IPS-20b (cell line): ENCODE data around the gene BET1.

Experiments used
- H3K27ac ChIP-seq: one replicate; pipeline ENCODE4 v1.5.1; 2013; ENCODE audit warnings: low read length
- H3K27me3 ChIP-seq: 2 replicates; pipeline ENCODE4 v1.6.1; 2013; ENCODE audit warnings: mild to moderate bottlenecking, low read length, inconsistent platforms; ENCODE audit not compliant: insufficient read depth
- H3K36me3 ChIP-seq: 2 replicates; pipeline ENCODE4 v1.6.1; 2013; ENCODE audit warnings: low read depth, mild to moderate bottlenecking, inconsistent platforms, low read length, moderate library complexity; ENCODE audit not compliant: insufficient read depth
- H3K4me1 ChIP-seq: 2 replicates; pipeline ENCODE4 v1.6.1; 2013; ENCODE audit warnings: mild to moderate bottlenecking, control low read depth, inconsistent platforms, low read length, moderate library complexity; ENCODE audit not compliant: insufficient read depth
- H3K4me3 ChIP-seq: 2 replicates; pipeline ENCODE4 v1.5.1; 2013; ENCODE audit warnings: mild to moderate bottlenecking, low read length, inconsistent platforms
- H3K9ac ChIP-seq: 2 replicates; pipeline ENCODE4 v1.6.1; 2013; ENCODE audit warnings: low read depth, mild to moderate bottlenecking, inconsistent platforms, low read length, moderate library complexity
- H3K9me3 ChIP-seq: 2 replicates; pipeline ENCODE4 v1.6.1; 2013; ENCODE audit warnings: mild to moderate bottlenecking, low read depth, low read length, inconsistent platforms; ENCODE audit not compliant: insufficient read depth

The BET1 gene

GRCh38 chr7:94004024-94004951, at the start of gene BET1:
TSS of gene BET1 (minus strand) at chr7:94004355. CDS start at chr7:94004216, 139 bp downstream.
- Histone ChIP-seq H3K4me1 (no peaks in the 10 kb centered on the region), H3K27ac (peak within 1 kb of the TSS; percentile 46), H3K36me3 (no peaks in the 10 kb centered on the region), H3K9me3 (no peaks in the 10 kb centered on the region), H3K9ac (peak within 1 kb of the TSS; percentile 89), H3K27me3 (no peaks in the 10 kb centered on the region), H3K4me3 (peak within 1 kb of the TSS; percentile 96)

- Histone ChIP-seq H3K4me1 (peaks cover 13% of the 10 kb centered on the region), H3K27ac (no peak overlapping the region), H3K27me3 (no peaks in the 10 kb centered on the region), H3K9me3 (no peaks in the 10 kb centered on the region), H3K9ac (no peak overlapping the region), H3K36me3 (no peaks in the 10 kb centered on the region), H3K4me3 (no peak overlapping the region)
These were observed 49.4 kb upstream of the BET1 start for GRCh38 chr7:94053532-94053931.

- Histone ChIP-seq H3K36me3 (no peaks in the 10 kb centered on the region), H3K9ac (no peak overlapping the region), H3K27me3 (no peaks in the 10 kb centered on the region), H3K9me3 (no peaks in the 10 kb centered on the region), H3K27ac (no peak overlapping the region), H3K4me1 (peaks cover 13% of the 10 kb centered on the region), H3K4me3 (no peak overlapping the region)
These were observed 48.4 kb upstream of the BET1 start for GRCh38 chr7:94052398-94053180.

- Histone ChIP-seq H3K4me3 (no peak overlapping the region), H3K4me1 (peaks cover 13% of the 10 kb centered on the region), H3K9ac (no peak overlapping the region), H3K27ac (no peak overlapping the region), H3K36me3 (no peaks in the 10 kb centered on the region), H3K9me3 (no peaks in the 10 kb centered on the region), H3K27me3 (no peaks in the 10 kb centered on the region)
These were observed 45.9 kb upstream of the BET1 start for GRCh38 chr7:94050046-94050445.

- no peak overlapping the region for H3K4me3 ChIP-seq
- no peaks in the 10 kb centered on the region for H3K36me3 ChIP-seq
- H3K9ac ChIP-seq = no peak overlapping the region
- no peak overlapping the region for H3K27ac ChIP-seq
- H3K9me3 ChIP-seq = no peaks in the 10 kb centered on the region
- H3K27me3 ChIP-seq = no peaks in the 10 kb centered on the region
- H3K4me1 ChIP-seq = peaks cover 13% of the 10 kb centered on the region
These were observed 45.5 kb upstream of the BET1 start for GRCh38 chr7:94049615-94050014.

- Histone ChIP-seq H3K9me3 (no peaks in the 10 kb centered on the region), H3K4me3 (no peak overlapping the region), H3K9ac (no peak overlapping the region), H3K4me1 (peaks cover 13% of the 10 kb centered on the region), H3K27ac (no peak overlapping the region), H3K36me3 (no peaks in the 10 kb centered on the region), H3K27me3 (no peaks in the 10 kb centered on the region)
These were observed 44.6 kb upstream of the BET1 start for GRCh38 chr7:94048755-94049154.

- H3K9ac ChIP-seq = no peak overlapping the region
- H3K4me1 ChIP-seq = peaks cover 6% of the 10 kb centered on the region; the same call in 1 of the 2 replicates
- H3K4me3 ChIP-seq = no peak overlapping the region
- H3K27me3 ChIP-seq = no peaks in the 10 kb centered on the region
- H3K27ac ChIP-seq = no peak overlapping the region
- H3K36me3 ChIP-seq = no peaks in the 10 kb centered on the region
- no peaks in the 10 kb centered on the region for H3K9me3 ChIP-seq
These were observed 43.8 kb upstream of the BET1 start for GRCh38 chr7:94047956-94048355.

- no peak overlapping the region for H3K27ac ChIP-seq
- peaks cover 5% of the 10 kb centered on the region; the same call in 1 of the 2 replicates for H3K4me1 ChIP-seq
- H3K27me3 ChIP-seq = no peaks in the 10 kb centered on the region
- no peak overlapping the region for H3K9ac ChIP-seq
- H3K36me3 ChIP-seq = no peaks in the 10 kb centered on the region
- H3K9me3 ChIP-seq = no peaks in the 10 kb centered on the region
- H3K4me3 ChIP-seq = no peak overlapping the region
These were observed 41.4 kb upstream of the BET1 start for GRCh38 chr7:94045581-94045980.

- no peaks in the 10 kb centered on the region for H3K27me3 ChIP-seq
- H3K4me3 ChIP-seq = no peak overlapping the region
- peaks cover 10% of the 10 kb centered on the region; the same call in 1 of the 2 replicates for H3K4me1 ChIP-seq
- no peaks in the 10 kb centered on the region for H3K9me3 ChIP-seq
- H3K27ac ChIP-seq = no peak overlapping the region
- no peak overlapping the region for H3K9ac ChIP-seq
- H3K36me3 ChIP-seq = no peaks in the 10 kb centered on the region
These were observed 40.7 kb upstream of the BET1 start for GRCh38 chr7:94044806-94045205.

- H3K27ac ChIP-seq = no peak overlapping the region
These were observed 39.1 kb upstream of the BET1 start for GRCh38 chr7:94043299-94043698.

GRCh38 chr7:94042381-94042780, 38.2 kb upstream of the BET1 start:
- Histone ChIP-seq H3K4me3 (no peak overlapping the region), H3K27ac (no peak overlapping the region), H3K9me3 (no peaks in the 10 kb centered on the region), H3K9ac (no peak overlapping the region), H3K4me1 (peaks cover 6% of the 10 kb centered on the region; the same call in 1 of the 2 replicates), H3K36me3 (no peaks in the 10 kb centered on the region), H3K27me3 (no peaks in the 10 kb centered on the region)

More at GRCh38 chr7:94043299-94043698, 39.1 kb upstream of the BET1 start:
- no peaks in the 10 kb centered on the region for H3K9me3 ChIP-seq
- no peak overlapping the region for H3K9ac ChIP-seq
- H3K4me1 ChIP-seq = peaks cover 5% of the 10 kb centered on the region; the same call in 1 of the 2 replicates
- no peaks in the 10 kb centered on the region for H3K36me3 ChIP-seq
- no peak overlapping the region for H3K4me3 ChIP-seq
- H3K27me3 ChIP-seq = no peaks in the 10 kb centered on the region
